K562 (cell line): ENCODE data around the gene STK32C.

Experiments used
- ADNP ChIP-seq: fragments of 200-800 bp; sonication (Bioruptor generic); IDR thresholded peaks from 2 replicates; pipeline ENCODE4 v1.6.1; 2016; ENCODE audit warnings: missing genetic modification characterization, missing compliant biosample characterization
- ARID2 ChIP-seq: fragments of 450-650 bp; IDR thresholded peaks from 2 replicates; pipeline ENCODE4 v1.6.1; 2017; ENCODE audit warnings: antibody characterized with exemption, mild to moderate bottlenecking
- CEBPG ChIP-seq, 3 experiments: fragments of 200-800 bp in 1 of 3; sonication (Bioruptor generic) in 1 of 3; sonication (generic) in 1 of 3; formaldehyde crosslinking in 1 of 3; IDR thresholded peaks in 2 of 3; conservative IDR thresholded peaks in 1 of 3; 2 replicates each; pipeline versions ENCODE4 v1.6.1 to v1.8.0; 2016 to 2022; ENCODE audit warnings: missing compliant biosample characterization in 2 of 3, missing genetic modification characterization in 2 of 3, mild to moderate bottlenecking in 1 of 3, missing genetic modification reagents in 1 of 3
- EZH2 ChIP-seq: IDR thresholded peaks from 2 replicates; pipeline ENCODE4 v1.6.1; 2012; ENCODE audit warnings: low read depth, mild to moderate bottlenecking, inconsistent platforms, low read length, borderline replicate concordance
- RCOR1 ChIP-seq, 2 experiments: IDR thresholded peaks; 2 replicates each; pipeline ENCODE4 v1.6.1; 2012; ENCODE audit warnings: low read depth in 2 of 2, low read length in 2 of 2, borderline replicate concordance in 1 of 2, improper control_type of control experiment in 1 of 2
- SMAD1 ChIP-seq: fragments of 150-350 bp; IDR thresholded peaks from 2 replicates; pipeline ENCODE4 v1.6.1; 2014; ENCODE audit warnings: low read length, low read depth; ENCODE audit not compliant: partially characterized antibody
- SP2 ChIP-seq: IDR thresholded peaks from 2 replicates; pipeline ENCODE4 v1.6.1; 2011; ENCODE audit warnings: mild to moderate bottlenecking, low read depth, low read length, moderate library complexity; ENCODE audit not compliant: poor library complexity, severe bottlenecking; ENCODE audit errors: extremely low read depth
- SUPT5H ChIP-seq: fragments of 450-650 bp; IDR thresholded peaks from 2 replicates; pipeline ENCODE4 v1.6.1; 2016
- YBX1 ChIP-seq: fragments of 450-650 bp; IDR thresholded peaks from 2 replicates; pipeline ENCODE4 v1.7.1; 2016; ENCODE audit warnings: mild to moderate bottlenecking
- ZNF644 ChIP-seq: fragments of 200-800 bp; sonication (Bioruptor generic); IDR thresholded peaks from 2 replicates; pipeline ENCODE4 v1.6.1; 2016; ENCODE audit warnings: low read depth, missing genetic modification characterization, missing compliant biosample characterization
- TF ChIP-seq, protein P1 (sequence below): fragments of 250-450 bp; sonication (Bioruptor Pico); IDR thresholded peaks from 2 replicates; pipeline ENCODE4 v1.8.0; 2022; ENCODE audit warnings: inconsistent platforms, mild to moderate bottlenecking, moderate library complexity, borderline replicate concordance

DNA sequence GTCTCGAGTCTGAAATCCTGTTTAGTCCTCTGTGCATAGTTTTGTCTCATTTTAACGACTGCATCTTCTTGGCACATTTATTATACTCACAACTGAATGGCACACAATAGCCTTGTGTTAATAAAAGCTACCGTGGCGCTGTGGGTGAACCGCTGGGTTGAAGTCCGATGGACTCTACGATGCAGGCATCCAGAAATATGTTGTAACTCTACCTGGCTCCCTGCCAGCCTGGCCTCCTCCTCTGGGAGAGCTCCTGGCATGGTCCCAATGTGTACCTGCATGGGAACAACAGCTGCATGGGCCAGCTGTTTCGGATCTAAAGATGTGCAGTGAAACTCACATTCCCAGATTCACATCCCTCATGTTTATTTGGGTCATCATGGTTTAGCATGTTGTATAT is 124.7 kb downstream of the STK32C start:
- TF ChIP-seq EZH2 (no peak), SUPT5H (no peak), YBX1 (no peak), CEBPG (CRISPR knock-in tag; IDR thresholded peaks at IDR 0.05) (no peak), CEBPG (tag; conservative IDR thresholded peaks at IDR 0.05 in 1 of 2, IDR thresholded peaks at IDR 0.05 in 1 of 2) (no peak), ZNF644 (no peak), ARID2 (no peak), SMAD1 (no peak), SP2 (no peak), RCOR1 (IDR thresholded peaks at IDR 0.05; ENCODE audit: borderline replicate concordance in 1 of 2, low read depth in 2 of 2, low read length in 2 of 2) (no peak), ADNP (no peak)
- TF ChIP-seq, protein P1, sequence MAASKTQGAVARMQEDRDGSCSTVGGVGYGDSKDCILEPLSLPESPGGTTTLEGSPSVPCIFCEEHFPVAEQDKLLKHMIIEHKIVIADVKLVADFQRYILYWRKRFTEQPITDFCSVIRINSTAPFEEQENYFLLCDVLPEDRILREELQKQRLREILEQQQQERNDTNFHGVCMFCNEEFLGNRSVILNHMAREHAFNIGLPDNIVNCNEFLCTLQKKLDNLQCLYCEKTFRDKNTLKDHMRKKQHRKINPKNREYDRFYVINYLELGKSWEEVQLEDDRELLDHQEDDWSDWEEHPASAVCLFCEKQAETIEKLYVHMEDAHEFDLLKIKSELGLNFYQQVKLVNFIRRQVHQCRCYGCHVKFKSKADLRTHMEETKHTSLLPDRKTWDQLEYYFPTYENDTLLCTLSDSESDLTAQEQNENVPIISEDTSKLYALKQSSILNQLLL (CRISPR knock-in tag) = no peak
